Measurements from ENCODE around the gene DPM3.
"Not testable (repeated sequence)": the region's sequence is repeated elsewhere in the genome, so short reads cannot be mapped to it uniquely, and the experiment has no call there.

DNA sequence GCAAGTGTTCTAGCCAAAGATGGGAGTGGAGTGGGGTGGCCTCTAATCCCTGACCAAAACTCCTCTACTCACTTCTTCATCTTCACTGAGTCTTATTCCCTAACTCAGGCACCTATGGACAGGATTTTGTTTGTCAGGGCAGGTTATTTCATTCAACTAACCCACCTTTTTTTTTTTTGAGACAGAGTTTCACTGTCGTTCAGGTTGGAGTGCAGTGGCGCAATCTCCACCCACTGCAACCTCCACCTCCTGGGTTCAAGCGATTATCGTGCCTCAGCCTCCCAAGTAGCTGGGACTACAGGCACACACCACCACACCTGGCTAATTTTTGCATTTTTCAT, 27.7 kb upstream of the DPM3 start:
- TF ChIP-seq, protein P1, sequence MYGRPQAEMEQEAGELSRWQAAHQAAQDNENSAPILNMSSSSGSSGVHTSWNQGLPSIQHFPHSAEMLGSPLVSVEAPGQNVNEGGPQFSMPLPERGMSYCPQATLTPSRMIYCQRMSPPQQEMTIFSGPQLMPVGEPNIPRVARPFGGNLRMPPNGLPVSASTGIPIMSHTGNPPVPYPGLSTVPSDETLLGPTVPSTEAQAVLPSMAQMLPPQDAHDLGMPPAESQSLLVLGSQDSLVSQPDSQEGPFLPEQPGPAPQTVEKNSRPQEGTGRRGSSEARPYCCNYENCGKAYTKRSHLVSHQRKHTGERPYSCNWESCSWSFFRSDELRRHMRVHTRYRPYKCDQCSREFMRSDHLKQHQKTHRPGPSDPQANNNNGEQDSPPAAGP (tag by site-specific recombination; IDR thresholded peaks at IDR 0.05) = not testable (repeated sequence)
- TF ChIP-seq, protein P2, sequence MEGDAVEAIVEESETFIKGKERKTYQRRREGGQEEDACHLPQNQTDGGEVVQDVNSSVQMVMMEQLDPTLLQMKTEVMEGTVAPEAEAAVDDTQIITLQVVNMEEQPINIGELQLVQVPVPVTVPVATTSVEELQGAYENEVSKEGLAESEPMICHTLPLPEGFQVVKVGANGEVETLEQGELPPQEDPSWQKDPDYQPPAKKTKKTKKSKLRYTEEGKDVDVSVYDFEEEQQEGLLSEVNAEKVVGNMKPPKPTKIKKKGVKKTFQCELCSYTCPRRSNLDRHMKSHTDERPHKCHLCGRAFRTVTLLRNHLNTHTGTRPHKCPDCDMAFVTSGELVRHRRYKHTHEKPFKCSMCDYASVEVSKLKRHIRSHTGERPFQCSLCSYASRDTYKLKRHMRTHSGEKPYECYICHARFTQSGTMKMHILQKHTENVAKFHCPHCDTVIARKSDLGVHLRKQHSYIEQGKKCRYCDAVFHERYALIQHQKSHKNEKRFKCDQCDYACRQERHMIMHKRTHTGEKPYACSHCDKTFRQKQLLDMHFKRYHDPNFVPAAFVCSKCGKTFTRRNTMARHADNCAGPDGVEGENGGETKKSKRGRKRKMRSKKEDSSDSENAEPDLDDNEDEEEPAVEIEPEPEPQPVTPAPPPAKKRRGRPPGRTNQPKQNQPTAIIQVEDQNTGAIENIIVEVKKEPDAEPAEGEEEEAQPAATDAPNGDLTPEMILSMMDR (tag by site-specific recombination; IDR thresholded peaks at IDR 0.05) = not testable (repeated sequence)
- not testable (repeated sequence) for TF ChIP-seq ZNF404 (tag by site-specific recombination; IDR thresholded peaks at IDR 0.05); MZF1 (tag by site-specific recombination; IDR thresholded peaks at IDR 0.05; ENCODE audit: borderline replicate concordance); ZNF830 (tag by site-specific recombination; IDR thresholded peaks at IDR 0.05; ENCODE audit: low read depth); ZNF623 (tag by site-specific recombination; IDR thresholded peaks at IDR 0.05); ZNF670 (tag by site-specific recombination; IDR thresholded peaks at IDR 0.05; ENCODE audit: low read depth); ZNF274 (IDR thresholded peaks at IDR 0.05; ENCODE audit: low read length); ZNF274 (tag by site-specific recombination; IDR thresholded peaks at IDR 0.05; ENCODE audit: borderline replicate concordance); ZNF366 (tag by site-specific recombination; conservative IDR thresholded peaks at IDR 0.05); SCRT1 (tag by site-specific recombination; IDR thresholded peaks at IDR 0.05; ENCODE audit: borderline replicate concordance); SETDB1 (IDR thresholded peaks at IDR 0.05; ENCODE audit: insufficient read length, low read length)
